Bone marrow (tissue), 2 donors: ENCODE measurements around the gene MRPS31.
A peak's percentile ranks its signal among the peaks of the same experiment; 100 is the strongest.
"Not testable (repeated sequence)": the region's sequence is repeated elsewhere in the genome, so short reads cannot be mapped to it uniquely, and the experiment has no call there.

Source experiments
- DNase-seq, 2 donors: peaks; one replicate each; lab custom pipeline; 2025; lab: John Stamatoyannopoulos, UW

MRPS31 gene

GRCh38 chr13:40758811-40759210 is 12.2 kb downstream of the MRPS31 start:
- no peak for DNase-seq

- DNase-seq = no peak
Measured at GRCh38 chr13:40756042-40756441, 14.9 kb downstream of the MRPS31 start.

- DNase-seq = no peak
Measured at GRCh38 chr13:40755082-40755700, 15.8 kb downstream of the MRPS31 start.

- DNase-seq = no peak
Measured at GRCh38 chr13:40749327-40749726, 21.7 kb downstream of the MRPS31 start.

GRCh38 chr13:40735232-40735548 is 35.8 kb downstream of the MRPS31 start:
- DNase-seq = not testable (repeated sequence)

GRCh38 chr13:40734536-40735231 is 36.3 kb downstream of the MRPS31 start:
- DNase-seq = not testable (repeated sequence)

- DNase-seq = no peak
Measured at GRCh38 chr13:40732658-40733057, 38.3 kb downstream of the MRPS31 start.

GRCh38 chr13:40728595-40728994 is 42.4 kb downstream of the MRPS31 start:
- no peak for DNase-seq

- DNase-seq = not testable (repeated sequence)
Measured at GRCh38 chr13:40714433-40714832, 56.6 kb downstream of the MRPS31 start.

GRCh38 chr13:40706439-40706838 is 64.6 kb downstream of the MRPS31 start:
- no peak for DNase-seq

GRCh38 chr13:40697711-40698110 is 73.3 kb downstream of the MRPS31 start:
- DNase-seq = no peak

- no peak for DNase-seq
Measured at GRCh38 chr13:40694426-40694825, 76.6 kb downstream of the MRPS31 start.

- no peak for DNase-seq
Measured at GRCh38 chr13:40692946-40693345, 78.0 kb downstream of the MRPS31 start.

GRCh38 chr13:40688781-40689180 is 82.2 kb downstream of the MRPS31 start:
- no peak for DNase-seq

- peak in 1 of 2 donors; percentile 18 for DNase-seq
Measured at GRCh38 chr13:40682449-40683240, 88.3 kb downstream of the MRPS31 start.

GRCh38 chr13:40681341-40682146 is 89.4 kb downstream of the MRPS31 start:
- peak in 1 of 2 donors; percentile 8 for DNase-seq

- no peak for DNase-seq
Measured at GRCh38 chr13:40680659-40681323, 90.2 kb downstream of the MRPS31 start.

- DNase-seq = no peak
Measured at GRCh38 chr13:40679480-40679985, 91.5 kb downstream of the MRPS31 start.
